Prostate gland (tissue), 2 donors: Measurements from ENCODE around the gene CAMKK2.

Experiments used
- POLR2A ChIP-seq: fragments of 450-650 bp; IDR thresholded peaks from one replicate; pipeline ENCODE4 v1.6.1; 2016; ENCODE audit warnings: antibody characterized with exemption, mild to moderate bottlenecking
- POLR2AphosphoS5 ChIP-seq: sonication (generic); formaldehyde crosslinking; IDR thresholded peaks from one replicate; pipeline ENCODE4 v1.6.1; 2017; ENCODE audit warnings: antibody characterized with exemption
- TF ChIP-seq, protein P1 (sequence below), 4 experiments: fragments of 200-600 bp in 2 of 4; fragments of 450-650 bp in 2 of 4; sonication (generic) in 2 of 4; IDR thresholded peaks; 1 replicate in 3 of 4; 2 replicates in 1 of 4; pipeline ENCODE4 v1.5.1; 2016 to 2019; ENCODE audit warnings: antibody characterized with exemption in 4 of 4, mild to moderate bottlenecking in 2 of 4, moderate library complexity in 2 of 4

GRCh38 chr12:121283388-121283787, 13.1 kb downstream of the CAMKK2 start:
- TF ChIP-seq, protein P1, sequence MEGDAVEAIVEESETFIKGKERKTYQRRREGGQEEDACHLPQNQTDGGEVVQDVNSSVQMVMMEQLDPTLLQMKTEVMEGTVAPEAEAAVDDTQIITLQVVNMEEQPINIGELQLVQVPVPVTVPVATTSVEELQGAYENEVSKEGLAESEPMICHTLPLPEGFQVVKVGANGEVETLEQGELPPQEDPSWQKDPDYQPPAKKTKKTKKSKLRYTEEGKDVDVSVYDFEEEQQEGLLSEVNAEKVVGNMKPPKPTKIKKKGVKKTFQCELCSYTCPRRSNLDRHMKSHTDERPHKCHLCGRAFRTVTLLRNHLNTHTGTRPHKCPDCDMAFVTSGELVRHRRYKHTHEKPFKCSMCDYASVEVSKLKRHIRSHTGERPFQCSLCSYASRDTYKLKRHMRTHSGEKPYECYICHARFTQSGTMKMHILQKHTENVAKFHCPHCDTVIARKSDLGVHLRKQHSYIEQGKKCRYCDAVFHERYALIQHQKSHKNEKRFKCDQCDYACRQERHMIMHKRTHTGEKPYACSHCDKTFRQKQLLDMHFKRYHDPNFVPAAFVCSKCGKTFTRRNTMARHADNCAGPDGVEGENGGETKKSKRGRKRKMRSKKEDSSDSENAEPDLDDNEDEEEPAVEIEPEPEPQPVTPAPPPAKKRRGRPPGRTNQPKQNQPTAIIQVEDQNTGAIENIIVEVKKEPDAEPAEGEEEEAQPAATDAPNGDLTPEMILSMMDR (IDR thresholded peaks at IDR 0.05): no peak
- TF ChIP-seq POLR2A: no peak
- TF ChIP-seq POLR2AphosphoS5: no peak
